ENCODE data around the gene SH3D19. TPM values are rescaled to one million over a fixed set of nuclear protein-coding genes. Genes with fewer than 3 reads are reported as not detected.

Gene SH3D19
- total RNA-seq, 4 donors from 2014 or later, result 159 to 290 (median 244) TPM

DNA sequence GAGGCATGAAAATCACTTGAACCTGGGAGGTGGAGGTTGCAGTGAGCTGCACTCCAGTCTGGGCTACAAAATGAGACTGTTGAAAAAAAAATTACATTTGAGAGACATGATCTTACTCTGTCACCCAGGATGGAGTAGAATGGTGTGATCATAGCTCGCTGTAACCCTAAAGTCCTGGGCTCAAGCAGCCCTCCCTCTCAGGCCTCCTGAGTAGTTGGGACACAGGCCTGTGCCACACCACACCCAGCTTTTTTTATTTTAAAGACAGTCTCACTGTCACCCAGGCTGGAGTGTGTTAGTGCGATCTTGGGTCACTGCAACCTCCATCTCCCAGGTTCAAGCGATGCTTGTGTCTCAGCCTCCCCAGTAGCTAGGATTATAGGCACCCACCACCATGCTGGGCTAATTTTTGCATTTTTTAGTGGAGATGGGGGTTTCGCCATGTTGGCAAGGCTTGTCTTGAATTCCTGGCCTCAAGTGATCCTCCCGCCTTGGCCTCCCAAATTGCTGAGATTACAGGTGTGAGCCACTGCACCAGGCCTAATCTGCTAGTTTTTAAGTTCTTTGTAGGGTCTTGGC lies 219.9 kb downstream of the SH3D19 start:
- TF ChIP-seq, protein P1, sequence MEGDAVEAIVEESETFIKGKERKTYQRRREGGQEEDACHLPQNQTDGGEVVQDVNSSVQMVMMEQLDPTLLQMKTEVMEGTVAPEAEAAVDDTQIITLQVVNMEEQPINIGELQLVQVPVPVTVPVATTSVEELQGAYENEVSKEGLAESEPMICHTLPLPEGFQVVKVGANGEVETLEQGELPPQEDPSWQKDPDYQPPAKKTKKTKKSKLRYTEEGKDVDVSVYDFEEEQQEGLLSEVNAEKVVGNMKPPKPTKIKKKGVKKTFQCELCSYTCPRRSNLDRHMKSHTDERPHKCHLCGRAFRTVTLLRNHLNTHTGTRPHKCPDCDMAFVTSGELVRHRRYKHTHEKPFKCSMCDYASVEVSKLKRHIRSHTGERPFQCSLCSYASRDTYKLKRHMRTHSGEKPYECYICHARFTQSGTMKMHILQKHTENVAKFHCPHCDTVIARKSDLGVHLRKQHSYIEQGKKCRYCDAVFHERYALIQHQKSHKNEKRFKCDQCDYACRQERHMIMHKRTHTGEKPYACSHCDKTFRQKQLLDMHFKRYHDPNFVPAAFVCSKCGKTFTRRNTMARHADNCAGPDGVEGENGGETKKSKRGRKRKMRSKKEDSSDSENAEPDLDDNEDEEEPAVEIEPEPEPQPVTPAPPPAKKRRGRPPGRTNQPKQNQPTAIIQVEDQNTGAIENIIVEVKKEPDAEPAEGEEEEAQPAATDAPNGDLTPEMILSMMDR (IDR thresholded peaks at IDR 0.05), result no peak
- TF ChIP-seq EP300 (IDR thresholded peaks at IDR 0.05), result no peak
- TF ChIP-seq POLR2A (IDR thresholded peaks at IDR 0.05), result no peak
- H3K27ac ChIP-seq, result no peak overlapping the region
- no peaks in the 10 kb centered on the region for H3K27me3 ChIP-seq
- WGBS, 2 donors, result 96 to 98% methylated on average over 5 of the region's 5 CpGs
- DNase-seq (ENCODE audit: low spot score in 2 of 2), result no peak
- no peaks in the 10 kb centered on the region for H3K9me3 ChIP-seq
- H3K4me3 ChIP-seq, result no peak overlapping the region
- peaks cover 0 to 20% (median 16%) of the 10 kb centered on the region in 4 donors for H3K4me1 ChIP-seq
- H3K36me3 ChIP-seq, result peaks cover 0 to 92% (median 23%) of the 10 kb centered on the region in 3 donors

DNA sequence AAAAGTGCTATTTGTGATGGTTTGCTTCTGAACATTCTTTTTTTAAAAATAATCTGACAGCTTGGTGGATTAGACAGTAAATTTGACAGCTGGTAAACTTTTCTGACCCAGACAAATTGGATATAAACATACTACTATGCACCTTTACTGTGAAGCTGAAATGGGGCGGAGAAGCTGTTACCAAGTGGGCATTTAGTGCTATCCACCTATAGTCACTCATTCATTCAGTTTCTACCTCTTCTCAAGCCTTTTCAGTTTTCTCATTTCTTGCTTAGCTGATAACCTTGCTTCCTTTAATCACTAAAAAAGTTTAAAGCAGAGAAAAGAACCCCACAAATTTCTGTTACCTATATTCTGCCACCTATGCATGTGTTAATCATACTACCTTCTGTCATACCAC lies 220.8 kb downstream of the SH3D19 start:
- TF ChIP-seq EP300 (IDR thresholded peaks at IDR 0.05) (no peak), POLR2A (IDR thresholded peaks at IDR 0.05) (no peak)
- TF ChIP-seq, protein P1 (IDR thresholded peaks at IDR 0.05), result no peak
- no peak for DNase-seq (ENCODE audit: low spot score in 2 of 2)
- Histone ChIP-seq H3K36me3 (peaks cover 0 to 84% (median 23%) of the 10 kb centered on the region in 3 donors), H3K27ac (no peak overlapping the region), H3K4me1 (peaks cover 0 to 24% (median 17%) of the 10 kb centered on the region in 4 donors), H3K27me3 (no peaks in the 10 kb centered on the region), H3K4me3 (no peak overlapping the region), H3K9me3 (no peaks in the 10 kb centered on the region)
- WGBS, 2 donors, result 95 to 97% methylated on average over 1 of the region's 1 CpG

DNA sequence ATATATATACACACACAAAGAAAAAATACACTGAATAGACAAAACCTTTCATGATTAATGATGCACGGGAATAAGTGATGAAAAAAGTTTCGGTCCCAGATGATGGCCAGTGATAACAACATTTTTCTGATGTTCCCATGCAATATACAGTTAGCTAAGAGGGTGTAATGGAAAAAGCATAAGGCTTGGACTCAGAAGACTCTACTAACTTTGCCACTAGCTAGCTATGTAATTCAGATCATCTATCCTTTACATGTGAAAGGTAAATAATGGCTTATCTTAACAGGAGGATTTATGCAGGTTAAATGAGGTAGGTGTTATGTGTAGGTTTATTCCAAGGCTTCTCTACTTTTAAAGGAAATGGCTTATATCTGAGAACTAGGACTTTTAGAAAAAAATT lies 221.6 kb downstream of the SH3D19 start:
- WGBS, 2 donors, result 76 to 78% methylated on average over 2 of the region's 2 CpGs
- TF ChIP-seq, protein P1 (IDR thresholded peaks at IDR 0.05), result no peak
- no peak for TF ChIP-seq POLR2A (IDR thresholded peaks at IDR 0.05)
- TF ChIP-seq EP300 (IDR thresholded peaks at IDR 0.05), result no peak
- no peak for DNase-seq (ENCODE audit: low spot score in 2 of 2)
- Histone ChIP-seq H3K4me1 (peaks cover 0 to 28% (median 17%) of the 10 kb centered on the region in 4 donors), H3K27me3 (no peaks in the 10 kb centered on the region), H3K9me3 (no peaks in the 10 kb centered on the region), H3K36me3 (peaks cover 0 to 76% (median 23%) of the 10 kb centered on the region in 3 donors), H3K4me3 (no peak overlapping the region), H3K27ac (no peak overlapping the region)

DNA sequence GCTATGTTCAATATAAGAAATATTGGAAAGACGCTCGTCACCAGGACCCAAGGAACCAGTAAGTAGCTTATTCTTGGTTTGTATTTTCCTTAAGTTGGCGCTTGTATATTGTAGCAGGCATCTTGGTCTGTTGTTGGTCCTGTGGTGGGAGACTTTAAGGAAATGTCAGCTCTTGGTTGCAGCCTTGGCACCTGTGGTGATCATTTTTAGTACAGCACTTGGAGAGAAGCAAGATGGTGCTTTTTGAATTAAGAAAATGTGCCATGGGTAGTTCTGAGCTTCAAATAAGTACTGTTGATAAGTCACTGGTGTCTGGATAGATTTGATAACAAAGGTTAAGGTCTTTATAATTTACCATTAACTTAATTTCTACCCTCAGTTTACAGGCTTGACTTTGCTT lies 224.9 kb downstream of the SH3D19 start:
- TF ChIP-seq, protein P1 (IDR thresholded peaks at IDR 0.05), result no peak
- TF ChIP-seq EP300 (IDR thresholded peaks at IDR 0.05) (no peak), POLR2A (IDR thresholded peaks at IDR 0.05) (no peak)
- Histone ChIP-seq H3K9me3 (no peaks in the 10 kb centered on the region), H3K36me3 (peaks cover 0 to 46% (median 14%) of the 10 kb centered on the region in 3 donors), H3K4me3 (peak overlapping the region; percentile 71 to 87 (median 80)), H3K4me1 (peaks cover 0 to 30% (median 17%) of the 10 kb centered on the region in 4 donors), H3K27me3 (no peaks in the 10 kb centered on the region), H3K27ac (peak overlapping the region; percentile 83 to 94 (median 91))
- DNase-seq (ENCODE audit: low spot score in 2 of 2), result no peak
- WGBS, 2 donors, result 9 to 19% methylated on average over 3 of the region's 3 CpGs

DNA sequence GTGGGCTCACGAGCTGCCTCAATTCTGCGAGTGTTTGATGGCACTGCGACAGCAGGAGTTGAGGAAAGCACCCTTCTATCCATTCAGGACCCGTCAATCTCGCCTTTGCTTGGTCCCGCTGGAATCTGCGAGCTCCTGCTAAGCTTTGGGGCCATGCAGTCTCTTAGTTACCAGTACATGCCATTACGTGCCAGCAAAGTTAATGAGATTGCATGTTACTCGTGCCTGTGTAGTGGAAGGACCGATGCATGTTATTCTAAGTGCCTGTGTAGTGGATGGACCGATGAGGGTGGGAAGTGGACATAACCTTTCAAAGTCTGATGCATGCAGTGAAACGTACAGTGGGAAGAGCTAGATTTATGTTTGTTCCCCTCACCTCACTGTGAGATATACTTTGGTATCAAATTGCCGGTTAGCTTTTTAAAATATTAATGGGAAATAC lies 225.4 kb downstream of the SH3D19 start:
- WGBS, 2 donors, result 0% methylated on average over 9 to 13 of the region's 13 CpGs
- no peak for DNase-seq (ENCODE audit: low spot score in 2 of 2)
- TF ChIP-seq EP300 (IDR thresholded peaks at IDR 0.05) (no peak), POLR2A (IDR thresholded peaks at IDR 0.05) (no peak)
- TF ChIP-seq, protein P1 (IDR thresholded peaks at IDR 0.05), result no peak
- H3K27ac ChIP-seq, result peak overlapping the region; percentile 83 to 94 (median 91)
- H3K36me3 ChIP-seq, result peaks cover 0 to 41% (median 14%) of the 10 kb centered on the region in 3 donors
- H3K9me3 ChIP-seq, result no peaks in the 10 kb centered on the region
- H3K4me1 ChIP-seq, result peaks cover 0 to 30% (median 17%) of the 10 kb centered on the region in 4 donors
- H3K4me3 ChIP-seq, result peak overlapping the region; percentile 71 to 87 (median 80)
- H3K27me3 ChIP-seq, result no peaks in the 10 kb centered on the region

Data from tibial nerve (tissue), 4 donors.